Stimulated activated CD8-positive, alpha-beta memory T cell treated with anti-CD3 and anti-CD28 coated beads, Interleukin-4, amount 100 ng/mL, for 24 hours (primary cell): ENCODE results near the gene HLTF.

Experiments
- DNase-seq: peaks from one replicate; pipeline ENCODE4 v3.0.0-alpha.2; 2020; ENCODE audit warnings: low read depth

Gene HLTF

DNA sequence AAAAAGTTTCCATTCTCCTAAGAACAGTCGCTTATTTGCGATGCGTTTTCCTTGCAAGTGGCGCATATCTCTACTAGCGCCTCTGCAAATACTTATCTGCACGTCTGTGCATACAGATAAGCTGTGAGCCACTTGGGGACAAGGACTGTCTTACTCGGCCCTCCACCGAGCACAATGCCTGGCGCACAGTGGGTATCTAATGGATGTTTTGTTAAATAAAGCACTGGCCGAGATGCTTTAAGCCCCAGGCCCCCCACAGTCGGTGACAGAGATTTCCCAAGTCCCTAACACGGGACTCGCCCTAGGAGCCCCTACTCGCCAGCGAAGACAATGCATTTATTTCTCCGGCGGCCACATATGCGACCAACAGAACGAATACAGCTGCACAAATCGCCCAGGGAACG lies 503 bp downstream of the HLTF start:
- DNase-seq: no peak

DNA sequence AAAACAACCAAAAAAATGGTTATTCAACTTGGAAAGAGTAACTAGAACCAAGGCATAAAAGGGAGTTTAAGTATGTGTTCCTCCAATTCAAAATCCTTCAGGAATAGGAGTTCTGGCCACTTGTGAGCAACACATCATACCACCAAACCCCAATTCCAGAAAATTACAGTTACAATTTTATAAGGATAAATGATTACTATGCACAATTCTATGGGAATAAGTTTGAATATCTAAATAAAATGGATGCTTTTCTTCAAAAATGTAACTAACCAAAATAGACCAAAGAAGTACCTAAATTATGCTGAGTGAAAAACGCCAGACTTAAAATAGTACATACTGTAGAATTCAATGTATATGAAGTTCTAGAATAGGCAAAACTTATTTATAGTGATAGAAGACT lies 4.6 kb downstream of the HLTF start:
- no peak for DNase-seq

DNA sequence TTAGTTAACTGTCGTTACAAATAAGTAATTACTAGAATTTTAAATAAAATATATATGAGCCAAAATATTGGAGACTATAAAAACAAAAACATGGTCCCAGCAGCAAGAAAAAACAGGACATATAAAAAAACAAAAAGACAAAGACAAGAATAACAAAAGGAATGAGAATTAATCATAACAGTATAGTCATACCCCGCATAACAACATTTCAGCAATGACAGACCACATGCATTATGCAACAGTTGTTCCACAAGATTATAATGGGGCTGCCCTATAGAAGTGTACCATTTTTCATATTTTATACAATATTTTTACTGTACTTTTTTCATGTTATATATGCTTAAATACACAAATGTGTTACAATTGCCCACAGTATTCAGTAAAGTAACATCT lies 5.6 kb downstream of the HLTF start:
- no peak for DNase-seq

DNA sequence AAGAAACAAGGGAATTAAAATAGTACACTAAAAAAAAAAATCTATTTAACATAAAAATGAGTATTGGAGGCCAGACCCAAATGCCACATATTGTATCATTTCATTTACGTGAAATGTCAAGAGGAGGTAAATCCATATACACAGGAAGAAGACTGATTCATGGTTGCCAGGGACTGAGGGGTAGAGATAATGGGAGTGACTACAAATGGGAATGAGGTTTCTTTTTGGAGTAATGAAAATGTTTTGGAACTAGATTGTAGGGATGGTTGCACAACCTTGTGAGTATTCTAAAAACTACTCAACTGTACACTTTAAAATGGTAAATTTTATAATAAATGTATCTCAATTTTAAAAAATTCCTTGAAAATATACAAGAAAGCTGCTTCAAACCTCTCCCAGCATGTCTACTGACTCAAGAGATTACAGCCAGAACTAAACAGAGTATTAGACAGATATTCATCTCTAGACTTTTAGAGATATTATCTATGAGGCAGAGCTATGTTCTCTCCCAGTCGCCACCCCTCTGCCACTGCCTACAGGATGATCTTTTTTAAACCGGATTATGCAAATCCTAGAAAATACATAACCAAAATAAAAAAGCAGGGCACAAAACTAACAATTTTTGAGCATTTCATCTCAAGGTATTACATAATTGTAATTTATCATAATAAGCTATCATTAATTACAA lies 6.2 kb downstream of the HLTF start:
- no peak for DNase-seq

DNA sequence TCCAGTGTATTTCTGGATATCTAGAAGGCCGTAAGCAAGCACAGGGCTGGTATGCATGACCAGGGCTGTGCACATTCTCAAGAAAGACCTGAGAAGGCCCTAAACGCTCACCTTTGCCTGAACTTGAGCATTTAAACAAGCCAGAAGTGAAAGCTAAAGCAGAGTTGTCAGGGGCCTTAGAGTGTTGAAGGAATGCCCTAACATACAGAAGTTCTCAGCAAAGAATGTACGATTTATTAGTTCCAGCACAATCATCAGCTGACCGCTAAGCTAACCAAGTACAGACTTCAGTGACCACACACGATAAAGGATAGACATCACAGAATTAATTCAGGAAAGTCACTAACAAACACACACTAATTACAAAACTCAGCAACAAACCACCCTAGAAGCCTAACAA lies 8.7 kb downstream of the HLTF start:
- no peak for DNase-seq

DNA sequence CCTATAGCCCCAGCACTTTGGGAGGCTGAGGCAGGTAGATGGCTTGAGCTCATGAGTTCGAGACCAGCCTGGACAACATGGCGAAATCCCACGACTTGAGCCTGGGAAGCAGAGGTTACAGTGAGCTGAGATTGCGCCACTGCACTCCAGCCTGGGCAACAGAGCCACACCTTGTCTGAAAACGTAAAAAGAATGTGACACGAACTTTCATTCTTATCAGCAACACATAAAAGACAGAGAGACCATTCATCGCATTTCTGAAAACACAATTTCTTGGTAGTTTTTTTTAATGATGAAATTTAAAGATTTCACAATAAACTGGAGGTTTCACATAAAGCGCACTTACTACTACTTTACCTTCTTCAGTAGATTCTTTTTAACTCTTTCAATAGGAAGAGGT lies 18.4 kb downstream of the HLTF start:
- no peak for DNase-seq

DNA sequence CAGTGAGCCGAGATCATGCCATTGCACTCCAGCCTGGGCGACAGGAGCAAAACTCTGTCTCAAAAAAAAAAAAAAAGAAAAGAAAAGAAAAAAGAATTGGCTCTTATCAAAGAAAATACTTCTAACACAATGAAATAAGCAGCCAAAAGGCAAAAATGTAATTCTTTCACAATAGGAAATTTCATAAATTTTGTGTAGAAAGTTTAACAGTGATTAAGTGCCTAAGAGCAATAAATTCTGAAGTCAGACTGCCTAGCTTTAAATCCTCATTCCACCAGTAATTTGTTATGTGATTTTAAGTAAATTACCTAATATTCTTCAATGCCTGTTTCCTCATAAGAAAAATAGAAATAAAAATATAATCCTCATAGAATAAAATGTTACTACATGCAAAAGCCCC lies 24.6 kb downstream of the HLTF start:
- no peak for DNase-seq

DNA sequence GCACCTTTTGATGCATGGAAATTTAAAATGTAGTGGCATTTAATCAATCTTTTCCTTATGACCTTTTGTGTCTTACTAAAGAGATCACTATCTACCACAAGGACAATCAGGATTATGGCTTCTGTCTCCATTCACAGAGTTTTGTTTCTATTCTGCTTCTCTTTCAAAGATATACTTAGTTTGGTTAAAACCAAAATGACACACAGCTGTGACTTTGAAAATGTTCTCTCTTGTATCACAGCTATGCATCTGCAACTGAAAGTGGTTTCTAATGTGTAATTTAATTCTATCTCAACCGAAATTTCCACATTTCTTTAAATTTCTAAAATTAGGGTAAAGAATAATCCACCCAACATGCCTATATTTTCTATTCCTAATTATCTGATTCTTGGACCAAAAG lies 27.7 kb downstream of the HLTF start:
- DNase-seq: no peak

DNA sequence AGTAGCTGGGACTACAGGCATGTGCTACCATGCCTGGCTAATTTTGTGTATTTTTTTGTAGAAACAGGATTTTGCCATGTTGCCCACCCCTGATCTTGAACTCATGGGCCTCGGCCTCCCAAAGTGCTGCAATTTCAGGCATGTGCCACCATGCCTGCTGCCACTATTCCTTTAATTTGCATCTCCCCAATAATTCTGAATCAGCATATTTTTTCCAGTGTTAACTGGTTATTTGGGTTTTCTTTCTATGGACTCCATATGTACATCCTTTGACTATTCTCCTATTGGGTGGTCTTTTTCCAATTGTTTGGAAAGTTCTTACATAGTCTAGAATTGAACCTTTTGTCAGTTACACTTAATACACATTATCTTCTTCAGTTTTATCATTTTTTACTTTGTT lies 28.1 kb downstream of the HLTF start:
- DNase-seq: no peak

DNA sequence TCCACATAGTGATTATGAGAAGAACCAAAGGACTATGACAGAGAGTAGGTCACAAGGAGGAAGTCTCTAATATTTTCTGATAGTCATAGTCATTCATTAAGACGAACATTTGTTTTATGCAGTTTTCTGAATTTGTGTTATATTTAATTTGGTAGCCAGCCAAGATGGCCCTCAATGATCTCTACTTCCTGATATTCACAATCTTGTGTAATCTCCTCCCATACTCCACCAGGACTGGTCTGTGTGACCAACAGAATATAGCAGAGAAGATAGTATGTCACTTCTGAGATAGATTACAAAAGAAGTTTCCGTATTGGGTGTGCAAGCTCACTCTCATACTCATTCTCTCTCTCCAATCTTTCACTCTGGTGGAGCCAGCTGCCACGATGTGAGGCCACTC lies 30.8 kb downstream of the HLTF start:
- DNase-seq: no peak

DNA sequence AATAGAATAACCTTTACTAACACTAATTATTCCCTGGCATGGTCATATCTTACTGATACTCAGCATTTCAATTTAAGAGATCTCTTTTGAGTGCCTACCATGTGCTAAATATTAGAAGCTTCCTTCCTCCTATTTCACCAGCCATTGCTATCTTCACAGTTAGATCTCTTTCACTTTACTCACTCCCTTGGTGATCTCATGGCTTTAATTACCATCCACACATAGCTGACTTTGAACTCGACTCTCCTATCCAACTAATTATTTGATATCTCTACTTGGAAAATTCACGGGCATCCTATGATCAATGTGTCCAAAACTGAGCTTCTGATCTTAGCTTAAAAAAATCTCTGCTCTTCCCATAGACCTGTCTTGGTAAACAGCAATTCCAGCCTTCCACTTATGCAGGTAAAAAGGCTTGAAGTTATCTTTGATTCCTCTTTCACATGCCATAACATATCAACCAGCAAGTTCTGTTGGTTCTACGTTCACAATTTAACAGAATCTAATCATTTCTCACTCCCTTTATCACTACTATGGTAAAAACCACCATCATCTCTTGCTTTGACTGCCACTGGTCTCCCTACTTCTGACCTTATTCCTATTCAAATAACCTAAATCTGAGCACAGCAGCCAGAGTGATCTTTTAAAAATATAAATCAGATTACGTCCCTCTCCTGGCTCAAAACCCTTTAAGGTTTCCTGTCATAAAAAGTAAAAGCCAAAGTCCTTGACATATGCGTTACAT lies 41.8 kb downstream of the HLTF start:
- DNase-seq: no peak

DNA sequence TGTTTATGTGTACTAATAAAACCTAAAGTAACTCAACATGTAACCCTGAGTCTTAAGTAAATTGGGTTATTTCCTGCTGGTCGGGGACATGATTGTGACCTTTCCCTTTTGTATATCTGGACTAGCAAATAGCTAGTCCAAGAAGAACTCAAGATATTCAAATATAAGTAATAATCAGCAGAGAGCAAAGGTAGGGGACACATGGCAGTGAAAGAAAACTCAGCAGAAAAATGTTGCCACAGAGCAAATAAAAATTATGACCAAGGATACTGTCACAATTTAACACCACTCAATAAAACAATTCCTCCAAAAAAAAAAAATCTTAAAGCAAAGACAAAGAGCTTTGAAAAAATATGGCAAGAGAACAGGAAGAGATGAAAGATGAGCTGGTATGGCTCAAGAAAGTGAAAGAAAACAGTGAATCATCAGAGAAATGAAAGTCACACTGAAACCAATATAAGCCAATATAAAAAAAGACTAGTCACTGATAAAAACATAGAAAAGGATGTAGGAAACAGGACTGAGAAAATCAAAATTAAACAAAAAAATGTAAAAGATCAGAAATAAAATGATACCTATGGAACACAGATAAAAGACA lies 43.4 kb downstream of the HLTF start:
- no peak for DNase-seq

DNA sequence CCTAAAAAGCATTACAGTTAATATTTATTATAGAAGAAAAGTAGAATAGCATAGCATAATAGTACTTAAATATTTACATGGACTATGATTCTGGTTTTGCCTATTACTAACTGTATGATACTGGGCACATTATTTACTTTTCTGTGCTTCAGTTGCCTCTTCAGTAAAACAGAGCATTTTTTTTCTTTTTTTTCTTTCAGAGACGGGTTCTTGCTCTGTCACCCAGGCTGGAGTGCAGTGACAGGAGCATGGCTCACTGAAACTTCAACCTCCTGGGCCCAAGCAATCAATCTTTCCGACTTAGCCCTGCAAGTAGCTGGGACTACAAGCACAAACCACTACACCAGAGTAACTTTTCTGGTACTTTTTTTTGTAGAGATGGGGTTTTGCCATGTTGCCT lies 48.0 kb downstream of the HLTF start:
- no peak for DNase-seq

DNA sequence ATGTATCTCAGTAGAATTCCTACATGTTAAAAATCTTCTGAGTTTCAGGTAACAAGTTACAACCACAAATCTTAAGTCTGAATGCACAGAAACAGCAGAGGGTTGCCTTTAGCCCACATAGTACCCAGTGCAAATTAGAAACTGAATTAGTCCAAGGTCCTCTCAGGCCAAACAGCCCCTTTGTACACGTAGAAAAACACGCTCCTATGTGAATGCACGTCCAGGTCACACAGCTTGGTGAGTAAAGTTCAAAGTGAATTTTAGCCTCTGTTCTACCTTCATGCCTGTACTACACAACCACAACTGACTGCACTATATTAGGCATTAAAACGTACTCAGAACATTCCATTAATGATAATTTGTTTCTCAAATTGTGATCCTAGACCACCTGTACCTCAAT lies 48.6 kb downstream of the HLTF start:
- no peak for DNase-seq

DNA sequence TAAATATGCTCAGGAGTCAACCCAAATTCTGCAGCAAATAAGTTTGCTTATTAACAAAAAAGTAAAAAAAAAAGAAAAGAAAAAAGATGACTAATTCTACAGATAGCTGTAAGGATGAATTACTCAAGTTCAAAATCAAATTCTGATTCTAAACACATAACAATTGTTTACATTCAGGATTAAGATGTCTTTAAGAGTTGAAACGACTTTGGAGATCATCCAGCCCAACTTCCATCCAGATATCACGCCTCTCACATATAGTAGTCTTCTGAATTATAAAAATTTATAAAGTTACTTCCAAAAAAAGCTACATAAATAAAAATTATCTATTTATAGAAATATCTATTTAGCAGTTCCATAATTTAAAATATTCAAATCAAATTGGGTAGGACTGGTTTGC lies 55.2 kb downstream of the HLTF start:
- no peak for DNase-seq

DNA sequence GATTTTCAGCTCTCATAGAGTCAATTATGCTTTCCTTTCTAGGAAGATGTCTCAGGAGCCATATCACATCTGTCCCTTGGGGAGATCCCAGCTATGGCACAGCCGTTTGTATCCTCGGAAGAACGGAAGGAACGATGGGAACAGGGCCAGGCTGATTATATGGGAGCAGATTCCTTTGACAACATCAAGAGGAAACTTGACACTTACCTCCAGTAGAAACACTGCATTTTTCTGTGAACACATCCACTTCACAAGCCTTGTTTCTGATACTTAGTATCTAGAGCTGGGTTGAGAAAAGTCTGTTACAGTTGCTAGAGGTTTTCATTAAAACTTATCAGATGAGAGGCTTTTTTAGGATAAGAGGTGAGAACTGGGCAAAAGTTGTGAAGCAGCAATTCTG lies 59.6 kb downstream of the HLTF start:
- no peak for DNase-seq

DNA sequence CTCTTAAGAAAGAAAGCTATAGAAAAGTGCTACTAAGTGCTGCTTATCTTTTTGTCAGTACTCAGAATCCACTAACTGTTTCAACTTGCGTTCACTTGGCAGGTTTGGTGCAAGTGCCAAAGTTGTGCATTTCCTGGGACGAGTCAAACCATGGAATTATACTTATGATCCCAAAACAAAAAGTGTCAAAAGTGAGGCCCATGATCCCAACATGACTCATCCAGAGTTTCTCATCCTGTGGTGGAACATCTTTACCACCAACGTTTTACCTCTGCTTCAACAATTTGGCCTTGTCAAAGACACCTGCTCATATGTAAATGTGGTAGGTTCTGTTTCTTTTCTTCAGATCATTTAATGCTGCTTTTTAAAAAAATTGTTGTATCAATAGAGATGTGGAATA lies 62.4 kb downstream of the HLTF start:
- no peak for DNase-seq

DNA sequence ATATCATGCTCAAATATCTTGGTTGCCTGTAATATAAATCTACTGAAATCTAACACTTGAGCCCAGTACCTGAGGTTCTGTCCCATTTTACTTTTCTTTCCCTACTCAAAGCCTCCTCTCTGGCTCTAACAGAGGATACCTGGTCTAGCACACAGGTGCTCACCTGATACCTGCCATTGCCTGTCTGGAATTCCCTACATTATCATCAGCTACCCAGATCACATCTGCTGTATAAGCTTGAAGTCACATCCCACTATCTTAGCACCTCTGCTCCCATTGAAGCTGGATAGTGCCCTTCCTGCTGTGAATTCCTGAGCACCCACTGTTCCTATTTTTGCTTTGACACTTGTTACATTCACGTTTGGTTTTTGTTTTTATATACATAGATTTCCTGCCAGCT lies 64.5 kb downstream of the HLTF start:
- DNase-seq: no peak

DNA sequence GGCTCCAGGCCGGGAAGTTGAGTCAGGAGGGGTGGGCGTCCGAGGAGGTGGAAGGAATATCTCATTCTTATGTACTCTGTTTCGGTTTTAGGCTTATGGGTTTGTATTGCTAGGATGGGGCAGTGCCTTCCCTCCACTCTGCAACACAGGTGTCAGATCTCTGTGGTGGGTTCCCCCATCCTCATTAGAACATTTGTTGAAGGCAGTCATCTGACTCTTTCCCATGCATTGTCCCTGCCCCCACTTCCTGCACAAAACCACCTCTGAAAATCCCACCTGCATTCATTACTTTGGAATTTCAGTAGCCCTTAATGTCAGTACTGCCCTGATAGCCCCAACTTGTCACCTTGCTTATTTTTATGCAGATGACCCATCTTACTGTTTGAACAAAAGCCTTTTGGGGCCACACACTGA lies 65.5 kb downstream of the HLTF start:
- DNase-seq: no peak

DNA sequence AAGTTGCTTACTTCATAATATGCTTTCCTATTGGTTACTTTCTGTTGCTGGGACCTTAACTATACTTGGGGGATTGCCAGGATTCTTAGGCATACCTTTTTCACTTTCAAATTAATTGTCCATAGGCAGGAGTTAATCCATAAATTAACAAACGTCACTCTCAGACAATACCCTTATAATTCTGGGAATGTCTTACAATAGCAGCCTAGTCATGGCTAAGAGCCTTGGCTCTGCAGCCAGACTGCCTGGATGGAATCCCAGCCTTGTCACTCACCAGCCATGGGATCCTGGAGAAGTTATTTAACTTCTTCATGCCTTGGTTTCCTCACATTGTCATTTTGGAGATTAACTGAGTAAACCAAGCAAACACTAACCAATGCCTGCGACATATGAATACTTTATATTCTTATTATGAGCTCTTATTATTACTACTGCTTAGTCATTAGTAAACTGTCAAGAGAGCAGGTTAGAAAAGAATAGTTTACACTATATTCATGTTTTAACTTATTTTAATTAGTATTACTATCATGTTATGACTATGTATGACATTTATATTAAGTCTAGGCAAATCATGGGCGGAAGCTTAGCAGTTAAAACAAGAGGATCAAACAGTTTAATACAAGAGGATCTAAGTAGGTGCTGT lies 66.0 kb downstream of the HLTF start:
- DNase-seq: no peak

DNA sequence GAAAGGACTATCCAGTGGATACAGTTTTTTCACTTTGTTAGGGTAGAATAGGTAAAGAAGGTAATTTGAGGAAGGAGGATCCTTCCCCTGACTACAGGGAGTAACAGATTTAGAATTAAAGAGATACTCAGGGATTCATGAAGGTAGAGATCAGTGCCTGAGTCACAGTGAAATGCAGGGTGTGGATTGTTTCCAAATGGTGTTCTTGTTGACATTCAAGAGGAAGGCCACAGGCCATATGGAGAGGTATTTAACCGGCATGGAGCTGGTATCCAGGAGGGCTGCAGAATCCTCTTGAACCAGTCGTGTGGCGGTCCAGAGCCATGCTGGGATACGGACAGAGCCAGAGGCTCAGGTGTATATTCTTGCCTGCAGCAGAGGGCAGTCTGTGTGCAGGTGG lies 66.8 kb downstream of the HLTF start:
- DNase-seq: no peak

DNA sequence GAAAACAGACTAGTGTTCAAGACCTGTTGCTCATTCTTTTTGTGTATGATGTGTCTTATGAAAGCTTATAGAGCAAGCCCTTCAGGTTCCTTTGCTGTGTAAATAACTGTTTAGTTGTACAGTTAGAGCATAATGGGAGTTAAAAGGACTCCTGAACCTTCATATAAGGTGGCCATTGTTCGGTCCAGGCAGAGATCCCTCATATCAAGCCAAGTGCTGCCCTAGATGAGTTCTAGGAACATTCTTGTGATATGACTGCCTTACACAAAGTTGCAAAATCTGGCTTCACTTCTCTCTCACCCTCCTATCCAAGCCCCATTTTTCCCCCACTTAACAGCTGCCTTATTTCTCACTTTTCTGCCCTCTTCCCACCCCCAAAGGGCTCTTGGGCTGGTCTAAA lies 68.1 kb downstream of the HLTF start:
- DNase-seq: no peak
